T follicular helper cell (primary cell): ENCODE measurements around the gene GAK.
"Not testable (repeated sequence)": the region's sequence is repeated elsewhere in the genome, so short reads cannot be mapped to it uniquely, and the experiment has no call there.

Experiments
- DNase-seq: peaks from one replicate; pipeline ENCODE4 v3.0.0-alpha.2; 2020; ENCODE audit warnings: low read depth

The GAK gene

GRCh38 chr4:926538-926937, 5.6 kb downstream of the GAK start:
- no peak for DNase-seq

GRCh38 chr4:925771-926500, 6.2 kb downstream of the GAK start:
- no peak for DNase-seq

DNA sequence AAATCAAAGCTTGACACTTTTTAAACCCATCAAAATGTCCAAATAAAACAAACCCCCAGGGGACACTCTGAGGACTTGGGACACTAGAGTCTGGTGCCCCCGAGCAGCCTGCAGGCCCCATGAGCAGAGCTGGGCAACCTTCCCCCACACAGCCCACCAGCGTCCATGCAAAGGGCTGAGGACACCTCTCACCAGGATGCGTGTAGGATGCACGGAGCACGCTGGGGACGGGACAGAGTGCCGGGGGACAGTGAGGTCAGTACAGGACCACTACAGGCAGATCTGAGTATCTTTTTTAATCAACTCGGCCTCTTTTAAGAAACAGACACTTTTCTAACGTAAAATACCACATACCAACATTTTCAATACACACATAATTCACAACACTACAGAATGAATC, 6.9 kb downstream of the GAK start:
- no peak for DNase-seq

- no peak for DNase-seq
Measured at GRCh38 chr4:924107-925096, 7.7 kb downstream of the GAK start.

- DNase-seq = no peak
Measured at GRCh38 chr4:921830-922331, 10.2 kb downstream of the GAK start.

DNA sequence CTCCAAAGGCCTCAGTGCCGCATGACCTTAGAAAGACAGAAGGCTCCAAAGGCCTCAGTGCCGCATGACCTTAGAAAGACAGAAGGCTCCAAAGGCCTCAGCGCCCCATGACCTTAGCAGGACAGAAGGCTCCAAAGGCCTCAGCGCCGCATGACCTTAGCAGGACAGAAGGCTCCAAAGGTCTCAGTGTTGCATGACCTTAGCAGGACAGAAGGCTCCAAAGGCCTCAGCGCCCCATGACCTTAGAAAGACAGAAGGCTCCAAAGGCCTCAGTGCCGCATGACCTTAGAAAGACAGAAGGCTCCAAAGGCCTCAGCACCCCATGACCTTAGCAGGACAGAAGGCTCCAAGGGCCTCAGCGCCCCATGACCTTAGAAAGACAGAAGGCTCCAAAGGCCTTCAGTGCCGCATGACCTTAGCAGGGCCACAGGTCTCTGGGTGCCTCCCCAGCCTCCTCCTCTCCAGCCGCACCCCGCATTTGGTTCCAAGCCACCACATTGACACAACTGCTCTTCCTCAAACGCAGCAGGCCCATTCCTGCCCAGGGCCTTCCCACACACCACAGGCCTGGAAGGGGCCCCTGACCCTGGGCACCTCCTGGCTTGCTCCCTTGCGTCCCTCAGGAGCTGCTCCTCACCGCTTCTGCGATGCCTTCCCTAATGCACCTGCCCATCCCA, 13.0 kb downstream of the GAK start:
- not testable (repeated sequence) for DNase-seq

- DNase-seq = not testable (repeated sequence)
Measured at GRCh38 chr4:918591-918990, 13.5 kb downstream of the GAK start.

DNA sequence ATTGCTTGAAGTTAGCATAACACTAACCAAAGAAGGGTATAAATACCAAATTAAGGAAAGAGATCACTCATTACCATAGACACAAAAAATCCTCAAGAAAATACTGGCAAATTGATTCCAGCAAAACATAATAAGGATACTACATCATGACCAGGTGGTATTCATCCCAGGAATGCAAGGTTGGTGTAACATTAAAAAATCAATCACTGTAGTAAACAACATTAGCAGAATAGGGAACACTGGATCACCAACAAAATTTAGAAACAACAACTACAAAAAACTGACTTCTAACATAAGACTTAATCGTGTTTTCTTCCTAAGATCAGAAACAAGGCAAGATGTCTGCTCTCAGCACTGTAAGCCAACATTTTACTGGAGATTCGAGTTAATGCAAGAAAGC, 14.1 kb downstream of the GAK start:
- DNase-seq = no peak

DNA sequence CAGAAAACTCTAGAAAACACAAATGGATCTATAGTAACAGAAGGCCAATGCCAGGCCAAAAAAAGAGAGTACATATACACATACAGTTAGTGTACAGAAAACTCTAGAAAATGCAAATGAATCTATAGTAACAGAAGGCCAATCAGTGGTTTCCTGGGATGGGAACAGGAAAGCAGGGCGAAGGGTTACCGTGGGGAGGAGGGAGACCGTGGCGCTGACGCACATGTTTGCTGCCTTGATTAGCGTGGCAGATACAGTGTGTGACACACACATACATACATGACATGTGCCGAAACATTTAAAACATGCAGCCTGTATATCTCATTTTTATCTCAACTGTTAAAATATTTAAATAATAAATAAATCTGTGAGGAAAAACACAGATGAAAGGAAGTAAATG, 14.7 kb downstream of the GAK start:
- DNase-seq = no peak

- DNase-seq = no peak
Measured at GRCh38 chr4:915595-915994, 16.5 kb downstream of the GAK start.

GRCh38 chr4:915041-915474, 17.1 kb downstream of the GAK start:
- no peak for DNase-seq

GRCh38 chr4:914531-914930, 17.6 kb downstream of the GAK start:
- no peak for DNase-seq

GRCh38 chr4:913280-913618, 18.9 kb downstream of the GAK start:
- no peak for DNase-seq

DNA sequence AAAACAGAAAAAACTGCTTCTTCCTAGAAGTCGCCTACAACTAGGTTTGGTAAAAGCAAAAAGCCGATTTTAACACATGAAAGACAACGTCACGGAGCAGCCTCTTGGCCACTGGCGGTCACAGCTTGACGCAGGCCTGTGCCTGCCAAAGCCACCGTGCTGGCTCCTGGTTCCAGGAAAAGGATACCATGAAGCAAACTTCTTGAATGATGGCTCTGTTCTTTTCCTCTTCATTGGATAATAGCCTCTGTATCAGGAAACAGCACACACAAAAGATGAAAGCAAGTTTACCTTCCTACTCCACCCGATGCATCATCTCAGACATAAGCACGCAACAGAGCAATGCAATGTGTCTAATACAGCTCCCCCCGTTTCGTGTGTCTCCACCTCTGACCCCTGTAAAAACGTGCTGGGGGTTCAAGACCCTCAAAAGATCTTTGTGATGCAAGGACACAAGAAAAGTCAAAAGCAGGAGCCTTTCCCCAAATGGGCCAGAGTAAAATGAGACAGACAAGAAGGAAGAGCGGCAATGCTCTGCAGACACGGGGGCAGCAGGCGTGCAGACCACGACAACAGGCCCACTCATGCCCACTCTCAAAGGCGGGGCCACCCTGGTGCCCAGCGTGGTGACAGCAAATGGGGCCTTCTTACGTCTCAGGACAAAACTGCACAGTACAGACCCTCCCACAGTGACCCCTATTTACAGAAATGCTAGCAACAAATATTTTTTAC, 19.4 kb downstream of the GAK start:
- no peak for DNase-seq

- DNase-seq = no peak
Measured at GRCh38 chr4:911871-912490, 20.1 kb downstream of the GAK start.

- DNase-seq = no peak
Measured at GRCh38 chr4:911221-911751, 20.8 kb downstream of the GAK start.

DNA sequence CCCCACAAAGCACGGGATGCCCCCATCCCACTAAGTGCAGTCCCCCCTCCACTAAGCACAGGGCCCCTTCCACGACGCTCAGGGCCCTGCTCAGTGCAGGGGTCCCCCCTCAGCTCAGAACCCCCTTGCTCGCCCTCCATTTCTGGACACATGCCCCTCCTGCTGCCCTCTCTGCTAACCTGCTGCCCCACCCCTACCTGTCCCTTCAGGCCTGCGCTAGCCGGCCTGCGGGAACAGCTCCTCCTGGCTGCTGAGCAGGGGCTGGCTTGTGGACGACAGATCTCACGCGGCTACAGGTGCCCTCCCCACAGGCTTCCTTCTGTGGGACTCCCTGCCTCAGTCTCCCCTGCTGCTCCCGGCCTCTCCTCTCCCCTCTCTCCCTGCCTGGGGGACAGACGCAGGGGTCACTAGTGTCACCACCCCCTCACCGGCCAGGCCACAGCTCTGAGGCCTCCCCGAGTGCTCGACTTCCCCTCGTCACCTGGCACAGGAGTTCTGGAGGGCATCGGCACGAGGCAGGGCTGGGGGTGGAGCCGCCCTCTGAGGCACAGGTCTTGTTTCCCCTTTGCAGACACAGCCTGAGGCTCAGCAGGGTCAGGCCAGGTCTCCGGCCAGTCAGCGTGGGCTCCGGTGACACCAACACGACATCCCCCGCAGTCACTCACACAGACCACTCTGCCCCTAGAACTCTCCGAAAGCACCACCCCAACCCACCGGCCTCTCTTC, 21.6 kb downstream of the GAK start:
- DNase-seq = no peak

- DNase-seq = no peak
Measured at GRCh38 chr4:909821-910220, 22.3 kb downstream of the GAK start.

DNA sequence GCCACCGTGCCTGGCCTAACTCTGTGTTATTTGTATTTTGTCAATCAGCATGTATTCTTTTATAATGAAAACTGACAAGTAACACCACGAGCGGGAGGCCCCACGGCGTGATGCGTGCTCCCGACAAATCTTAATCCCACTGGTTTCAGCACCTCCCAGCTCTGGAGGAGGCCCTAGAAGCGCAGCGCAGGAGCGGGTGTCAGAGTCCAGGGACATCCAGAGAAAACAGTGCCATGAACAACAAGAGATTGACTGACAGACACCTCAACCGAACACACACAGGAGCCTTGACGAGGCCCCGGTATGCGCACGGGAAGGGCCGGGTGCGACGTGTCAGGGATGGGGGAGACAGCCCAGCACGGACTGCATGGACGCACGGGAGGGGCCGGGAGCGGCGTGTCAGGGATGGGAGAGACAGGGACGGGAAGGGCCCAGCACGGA, 23.0 kb downstream of the GAK start:
- DNase-seq = no peak
